ENCODE measurements around the gene UBAP2. TPM values are rescaled to one million over a fixed set of nuclear protein-coding genes. Genes with fewer than 3 reads are reported as not detected.

UBAP2 gene
- total RNA-seq, 4 donors from 2014 or later: 29.7 to 36.9 (median 34.3) TPM

DNA sequence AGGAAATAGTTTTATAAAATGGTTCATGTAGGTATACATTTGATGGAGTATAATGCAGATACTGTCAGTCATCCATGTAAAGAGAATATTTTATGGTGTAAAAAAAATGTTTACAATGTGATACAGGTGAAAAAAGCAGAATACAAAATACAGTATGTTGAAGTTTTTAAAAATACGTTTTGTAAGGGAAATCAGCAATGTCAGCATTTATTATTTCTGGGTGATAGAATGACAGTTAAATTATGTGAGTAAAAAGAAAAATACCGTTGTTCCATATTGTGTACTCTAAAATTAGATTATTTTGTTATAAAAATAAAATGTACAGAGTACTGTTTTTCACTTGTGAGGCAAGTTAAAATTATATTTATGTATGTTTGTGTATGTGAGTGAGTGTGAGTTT is 162.7 kb downstream of the UBAP2 start:
- no peaks in the 10 kb centered on the region for H3K27me3 ChIP-seq
- TF ChIP-seq POLR2A (IDR thresholded peaks at IDR 0.05): no peak
- H3K4me3 ChIP-seq: no peak overlapping the region
- 53 to 59% methylated on average over 2 of the region's 2 CpGs for WGBS, 2 donors
- no peak for DNase-seq (ENCODE audit: low spot score in 2 of 2)
- no peak overlapping the region for H3K27ac ChIP-seq
- peaks cover 0 to 36% (median 4%) of the 10 kb centered on the region in 3 donors for H3K36me3 ChIP-seq
- no peaks in the 10 kb centered on the region for H3K9me3 ChIP-seq
- H3K4me1 ChIP-seq: peaks cover 0 to 61% (median 16%) of the 10 kb centered on the region in 4 donors

DNA sequence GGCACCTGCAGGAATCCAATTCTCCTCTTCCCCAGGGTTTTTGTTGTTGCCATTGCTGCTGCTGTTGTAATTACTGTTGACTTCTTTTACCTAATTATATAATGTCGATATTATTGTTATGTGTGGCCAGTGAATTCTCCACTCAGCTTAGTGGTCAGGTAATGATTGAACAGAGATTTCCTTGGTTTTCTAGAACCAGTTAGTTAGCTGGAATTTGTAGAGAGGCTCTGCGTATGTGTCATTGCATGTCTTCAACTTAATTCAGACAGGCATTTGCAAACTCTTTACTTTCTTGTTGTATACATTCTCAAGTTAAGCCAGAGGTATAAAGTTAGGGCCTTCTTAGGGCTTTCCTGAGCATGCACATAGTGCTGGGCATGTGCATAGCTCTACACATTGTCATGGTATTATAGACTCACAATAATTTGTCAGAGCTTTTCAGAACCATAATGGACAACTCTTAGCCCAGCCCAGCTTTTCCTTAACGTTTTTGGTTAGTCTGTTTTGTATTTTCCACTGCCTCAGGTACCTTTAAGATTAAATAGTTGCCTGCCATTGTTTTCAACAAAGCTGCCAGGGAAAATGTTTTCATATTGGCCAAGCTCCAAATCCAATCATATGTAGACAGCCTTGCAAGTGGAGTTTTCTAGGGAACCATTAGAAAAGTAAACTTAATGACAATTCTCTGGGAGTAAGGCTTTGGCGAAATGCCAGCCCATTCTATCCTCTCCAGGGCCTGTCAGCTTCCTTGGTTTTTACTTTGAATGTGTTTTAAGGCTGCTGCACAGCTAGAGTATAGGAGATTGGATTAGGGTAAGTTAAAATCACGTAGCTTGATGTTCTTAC is 163.6 kb downstream of the UBAP2 start:
- Histone ChIP-seq H3K27me3 (no peaks in the 10 kb centered on the region), H3K36me3 (peaks cover 0 to 29% (median 4%) of the 10 kb centered on the region in 3 donors), H3K9me3 (no peaks in the 10 kb centered on the region), H3K27ac (no peak overlapping the region), H3K4me1 (peaks cover 0 to 70% (median 16%) of the 10 kb centered on the region in 4 donors), H3K4me3 (no peak overlapping the region)
- 51 to 61% methylated on average over 5 of the region's 5 CpGs for WGBS, 2 donors
- TF ChIP-seq, protein P1, sequence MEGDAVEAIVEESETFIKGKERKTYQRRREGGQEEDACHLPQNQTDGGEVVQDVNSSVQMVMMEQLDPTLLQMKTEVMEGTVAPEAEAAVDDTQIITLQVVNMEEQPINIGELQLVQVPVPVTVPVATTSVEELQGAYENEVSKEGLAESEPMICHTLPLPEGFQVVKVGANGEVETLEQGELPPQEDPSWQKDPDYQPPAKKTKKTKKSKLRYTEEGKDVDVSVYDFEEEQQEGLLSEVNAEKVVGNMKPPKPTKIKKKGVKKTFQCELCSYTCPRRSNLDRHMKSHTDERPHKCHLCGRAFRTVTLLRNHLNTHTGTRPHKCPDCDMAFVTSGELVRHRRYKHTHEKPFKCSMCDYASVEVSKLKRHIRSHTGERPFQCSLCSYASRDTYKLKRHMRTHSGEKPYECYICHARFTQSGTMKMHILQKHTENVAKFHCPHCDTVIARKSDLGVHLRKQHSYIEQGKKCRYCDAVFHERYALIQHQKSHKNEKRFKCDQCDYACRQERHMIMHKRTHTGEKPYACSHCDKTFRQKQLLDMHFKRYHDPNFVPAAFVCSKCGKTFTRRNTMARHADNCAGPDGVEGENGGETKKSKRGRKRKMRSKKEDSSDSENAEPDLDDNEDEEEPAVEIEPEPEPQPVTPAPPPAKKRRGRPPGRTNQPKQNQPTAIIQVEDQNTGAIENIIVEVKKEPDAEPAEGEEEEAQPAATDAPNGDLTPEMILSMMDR (IDR thresholded peaks at IDR 0.05): no peak
- no peak for TF ChIP-seq EP300 (IDR thresholded peaks at IDR 0.05)
- TF ChIP-seq POLR2A (IDR thresholded peaks at IDR 0.05): no peak
- DNase-seq (ENCODE audit: low spot score in 2 of 2): peak in 1 of 2 donors; percentile 19

DNA sequence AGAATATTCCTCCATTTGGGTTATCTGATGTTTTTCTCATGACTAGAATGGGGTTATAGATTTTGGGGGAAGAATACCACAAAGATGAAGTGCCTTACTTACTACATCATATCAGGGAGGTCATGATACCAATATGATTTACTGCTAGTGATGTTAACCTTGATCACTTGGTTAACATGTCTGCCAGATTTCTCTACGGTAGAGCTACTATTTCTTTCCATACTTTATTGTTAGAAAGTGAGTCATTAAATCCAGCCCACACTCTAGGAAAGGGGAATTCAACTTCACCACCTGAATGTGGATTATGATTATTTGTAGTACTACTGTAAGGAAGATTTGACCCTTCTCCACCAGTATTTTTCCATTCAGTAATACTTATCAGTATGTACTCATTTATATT is 167.1 kb downstream of the UBAP2 start:
- no peaks in the 10 kb centered on the region for H3K27me3 ChIP-seq
- H3K36me3 ChIP-seq: no peaks in the 10 kb centered on the region
- no peak overlapping the region for H3K4me3 ChIP-seq
- peaks cover 0 to 90% (median 16%) of the 10 kb centered on the region in 4 donors for H3K4me1 ChIP-seq
- no peak overlapping the region for H3K27ac ChIP-seq
- DNase-seq (ENCODE audit: low spot score in 2 of 2): no peak
- TF ChIP-seq, protein P1 (IDR thresholded peaks at IDR 0.05): no peak
- TF ChIP-seq EP300 (IDR thresholded peaks at IDR 0.05) (no peak), POLR2A (IDR thresholded peaks at IDR 0.05) (no peak)
- 7 to 10% methylated on average over 1 of the region's 1 CpG for WGBS, 2 donors
- no peaks in the 10 kb centered on the region for H3K9me3 ChIP-seq

DNA sequence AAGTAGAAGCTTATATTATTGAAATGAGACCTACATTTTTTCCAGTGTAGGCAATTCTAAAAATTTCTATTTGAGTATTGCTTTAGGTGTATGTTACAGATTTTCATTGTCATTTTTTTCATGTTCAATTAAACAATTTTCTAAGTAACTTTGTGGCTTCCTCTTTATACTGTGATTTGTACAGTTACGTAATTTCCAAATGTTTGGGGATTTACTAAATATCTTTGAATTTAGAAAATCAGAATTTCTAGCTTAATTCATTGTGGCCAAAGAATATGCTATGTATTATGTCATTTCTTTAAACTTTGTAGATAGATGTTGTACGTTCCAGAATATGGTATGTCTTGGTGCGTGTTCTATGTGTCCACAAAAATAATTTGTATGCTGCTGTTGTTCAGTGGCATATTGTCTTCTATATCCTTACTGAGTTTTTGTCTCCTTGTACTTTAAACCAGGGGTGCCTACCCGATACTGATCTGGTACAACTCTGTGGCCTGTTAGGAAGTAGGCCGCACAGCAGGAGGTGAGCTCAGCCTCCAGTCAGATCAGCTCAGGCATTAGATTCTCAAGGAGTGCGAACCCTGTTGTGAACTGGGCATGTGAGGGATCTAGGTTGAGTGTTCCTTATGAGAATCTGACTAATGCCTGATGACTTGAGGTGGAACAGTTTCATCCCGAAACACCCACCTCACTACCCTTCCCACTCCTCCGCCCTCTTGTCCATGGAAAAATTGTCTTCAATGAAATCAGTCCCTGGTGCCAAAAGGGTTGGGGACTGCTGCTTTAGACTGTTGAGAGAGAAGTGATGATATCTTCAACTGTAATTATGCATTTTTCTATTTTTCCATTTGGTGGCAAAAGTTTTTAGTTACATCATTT is 168.2 kb downstream of the UBAP2 start:
- no peaks in the 10 kb centered on the region for H3K9me3 ChIP-seq
- H3K27ac ChIP-seq: no peak overlapping the region
- no peak overlapping the region for H3K4me3 ChIP-seq
- TF ChIP-seq POLR2A (IDR thresholded peaks at IDR 0.05): no peak
- no peak for DNase-seq (ENCODE audit: low spot score in 2 of 2)
- 93 to 95% methylated on average over 8 of the region's 8 CpGs for WGBS, 2 donors
- H3K4me1 ChIP-seq: peaks cover 0 to 87% (median 16%) of the 10 kb centered on the region in 4 donors
- H3K27me3 ChIP-seq: no peaks in the 10 kb centered on the region
- no peaks in the 10 kb centered on the region for H3K36me3 ChIP-seq

DNA sequence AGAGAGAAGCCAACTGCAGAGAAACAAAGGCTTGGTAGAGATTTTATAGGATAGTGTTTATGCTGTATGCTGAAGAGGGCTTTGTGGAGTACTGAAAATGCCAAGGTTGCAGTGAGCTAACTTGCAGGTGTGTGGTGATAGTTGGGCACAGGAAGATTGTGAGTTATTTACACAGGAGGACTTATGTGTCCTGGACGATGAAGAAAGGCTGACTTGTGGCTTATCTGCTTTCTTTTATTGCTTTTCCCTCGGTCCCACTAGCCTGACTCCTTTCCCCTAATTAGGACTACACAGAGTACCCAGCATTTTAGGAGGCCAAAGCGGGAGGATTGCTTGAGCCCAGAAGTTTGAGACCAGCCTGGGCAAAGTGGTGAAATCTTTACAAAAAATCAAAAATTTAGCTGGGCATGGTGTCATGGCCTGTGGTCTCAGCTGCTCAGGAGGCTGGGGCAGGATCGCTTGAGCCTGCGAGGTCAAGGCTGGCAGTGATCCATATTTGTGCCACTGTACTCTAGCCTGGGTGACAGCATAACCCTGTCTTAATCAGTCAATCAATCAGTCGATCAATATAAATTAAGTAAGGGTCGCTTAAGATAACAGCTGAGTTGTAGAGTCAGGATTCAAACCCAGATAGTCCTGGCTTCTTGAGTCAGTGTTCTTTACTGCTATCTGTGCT is 169.9 kb downstream of the UBAP2 start:
- TF ChIP-seq, protein P1 (IDR thresholded peaks at IDR 0.05): no peak
- no peak for TF ChIP-seq POLR2A (IDR thresholded peaks at IDR 0.05)
- TF ChIP-seq EP300 (IDR thresholded peaks at IDR 0.05): no peak
- H3K36me3 ChIP-seq: no peaks in the 10 kb centered on the region
- no peaks in the 10 kb centered on the region for H3K27me3 ChIP-seq
- H3K27ac ChIP-seq: no peak overlapping the region
- no peak overlapping the region for H3K4me3 ChIP-seq
- 70 to 85% methylated on average over 7 of the region's 7 CpGs for WGBS, 2 donors
- H3K9me3 ChIP-seq: no peaks in the 10 kb centered on the region
- peaks cover 0 to 87% (median 9%) of the 10 kb centered on the region in 4 donors for H3K4me1 ChIP-seq
- no peak for DNase-seq (ENCODE audit: low spot score in 2 of 2)

All from tibial nerve (tissue), 4 donors.